ENCODE data around the gene ADAMTS12.
A peak's percentile ranks its signal among the peaks of the same experiment; 100 is the strongest.

Gene ADAMTS12

GRCh38 chr5:33755231-33755630 is 136.6 kb downstream of the ADAMTS12 start:
- peak; percentile 48 for DNase-seq (ENCODE audit: low read depth)

- no peak for DNase-seq (ENCODE audit: low read depth)
These were observed 138.1 kb downstream of the ADAMTS12 start for GRCh38 chr5:33753704-33754103.

- DNase-seq (ENCODE audit: low read depth), result no peak
These were observed 143.0 kb downstream of the ADAMTS12 start for GRCh38 chr5:33748754-33749153.

- no peak for DNase-seq (ENCODE audit: low read depth)
These were observed 146.6 kb downstream of the ADAMTS12 start for GRCh38 chr5:33745101-33745770.

GRCh38 chr5:33743099-33743498 is 148.7 kb downstream of the ADAMTS12 start:
- DNase-seq (ENCODE audit: low read depth), result no peak

- no peak for DNase-seq (ENCODE audit: low read depth)
These were observed 149.6 kb downstream of the ADAMTS12 start for GRCh38 chr5:33742181-33742580.

GRCh38 chr5:33738967-33739366 is 152.8 kb downstream of the ADAMTS12 start:
- DNase-seq (ENCODE audit: low read depth), result no peak

GRCh38 chr5:33738097-33738496 is 153.7 kb downstream of the ADAMTS12 start:
- no peak for DNase-seq (ENCODE audit: low read depth)

GRCh38 chr5:33737697-33738096 is 154.1 kb downstream of the ADAMTS12 start:
- peak; percentile 34 for DNase-seq (ENCODE audit: low read depth)

- DNase-seq (ENCODE audit: low read depth), result no peak
These were observed 154.5 kb downstream of the ADAMTS12 start for GRCh38 chr5:33737284-33737683.

GRCh38 chr5:33736510-33736909 is 155.3 kb downstream of the ADAMTS12 start:
- DNase-seq (ENCODE audit: low read depth), result peak; percentile 90

- DNase-seq (ENCODE audit: low read depth), result no peak
These were observed 156.7 kb downstream of the ADAMTS12 start for GRCh38 chr5:33735072-33735471.

GRCh38 chr5:33734537-33734936 is 157.3 kb downstream of the ADAMTS12 start:
- DNase-seq (ENCODE audit: low read depth), result peak; percentile 40

- DNase-seq (ENCODE audit: low read depth), result no peak
These were observed 158.6 kb downstream of the ADAMTS12 start for GRCh38 chr5:33733225-33733624.

- peak; percentile 37 for DNase-seq (ENCODE audit: low read depth)
These were observed 165.2 kb downstream of the ADAMTS12 start for GRCh38 chr5:33726422-33727165.

- DNase-seq (ENCODE audit: low read depth), result peak; percentile 53
These were observed 166.0 kb downstream of the ADAMTS12 start for GRCh38 chr5:33725806-33726205.

GRCh38 chr5:33721491-33722200 is 170.1 kb downstream of the ADAMTS12 start:
- DNase-seq (ENCODE audit: low read depth), result no peak

- no peak for DNase-seq (ENCODE audit: low read depth)
These were observed 171.6 kb downstream of the ADAMTS12 start for GRCh38 chr5:33720176-33720575.

- DNase-seq (ENCODE audit: low read depth), result no peak
These were observed 172.0 kb downstream of the ADAMTS12 start for GRCh38 chr5:33719769-33720168.

GRCh38 chr5:33715661-33716060 is 176.1 kb downstream of the ADAMTS12 start:
- DNase-seq (ENCODE audit: low read depth), result no peak

- DNase-seq (ENCODE audit: low read depth), result no peak
These were observed 178.5 kb downstream of the ADAMTS12 start for GRCh38 chr5:33713136-33713765.

- DNase-seq (ENCODE audit: low read depth), result no peak
These were observed 179.1 kb downstream of the ADAMTS12 start for GRCh38 chr5:33712664-33713063.
